Stimulated activated CD8-positive, alpha-beta memory T cell treated with anti-CD3 and anti-CD28 coated beads, Interleukin-2, amount 100 ng/mL, for 48 hours (primary cell): Measurements from ENCODE around the gene ISCU.

ENCODE experiments used
- DNase-seq, 2 donors: peaks; one replicate each; pipeline ENCODE4 v3.0.0-alpha.2; 2020; ENCODE audit warnings: low read depth in 2 of 2

The ISCU gene

GRCh38 chr12:108603743-108604142 is 41.3 kb downstream of the ISCU start:
- no peak for DNase-seq

GRCh38 chr12:108604208-108604941 is 42.0 kb downstream of the ISCU start:
- DNase-seq = no peak

GRCh38 chr12:108605000-108605689 is 42.7 kb downstream of the ISCU start:
- DNase-seq = no peak

- no peak for DNase-seq
Measured at GRCh38 chr12:108605690-108606406, 43.5 kb downstream of the ISCU start.

- no peak for DNase-seq
Measured at GRCh38 chr12:108606492-108606891, 44.1 kb downstream of the ISCU start.

GRCh38 chr12:108607981-108608600 is 45.7 kb downstream of the ISCU start:
- DNase-seq = no peak

GRCh38 chr12:108608616-108609015 is 46.2 kb downstream of the ISCU start:
- no peak for DNase-seq

- DNase-seq = no peak
Measured at GRCh38 chr12:108609537-108610335, 47.3 kb downstream of the ISCU start.

GRCh38 chr12:108610336-108610815 is 48.0 kb downstream of the ISCU start:
- no peak for DNase-seq

- no peak for DNase-seq
Measured at GRCh38 chr12:108610856-108611605, 48.6 kb downstream of the ISCU start.

- DNase-seq = peak in 1 of 2 donors; percentile 45
Measured at GRCh38 chr12:108611884-108612415, 49.6 kb downstream of the ISCU start.

GRCh38 chr12:108612788-108613282 is 50.4 kb downstream of the ISCU start:
- no peak for DNase-seq

GRCh38 chr12:108613548-108613947 is 51.2 kb downstream of the ISCU start:
- no peak for DNase-seq

GRCh38 chr12:108614041-108614440 is 51.6 kb downstream of the ISCU start:
- DNase-seq = no peak

- DNase-seq = no peak
Measured at GRCh38 chr12:108614639-108615038, 52.2 kb downstream of the ISCU start.

GRCh38 chr12:108615918-108616317 is 53.5 kb downstream of the ISCU start:
- DNase-seq = no peak

GRCh38 chr12:108616359-108616758 is 54.0 kb downstream of the ISCU start:
- no peak for DNase-seq

GRCh38 chr12:108616941-108617858 is 54.8 kb downstream of the ISCU start:
- DNase-seq = peak; percentile 71 to 79
